NOMO-1 (cell line): ENCODE data around the gene CDYL.

Experiments used
- DNase-seq, 2 experiments: peaks; one replicate each; lab custom pipeline; 2025; ENCODE audit not compliant: unreplicated experiment in 2 of 2; lab: John Stamatoyannopoulos, UW

Gene CDYL

GRCh38 chr6:4802312-4802935 lies 26.2 kb downstream of the CDYL start:
- DNase-seq = no peak

- DNase-seq = no peak
Observed at GRCh38 chr6:4803343-4803744, 27.1 kb downstream of the CDYL start.

GRCh38 chr6:4804095-4804494 lies 27.9 kb downstream of the CDYL start:
- no peak for DNase-seq

GRCh38 chr6:4805553-4806336 lies 29.5 kb downstream of the CDYL start:
- no peak for DNase-seq

- DNase-seq = no peak
Observed at GRCh38 chr6:4806337-4806725, 30.1 kb downstream of the CDYL start.

- DNase-seq = no peak
Observed at GRCh38 chr6:4806791-4807190, 30.6 kb downstream of the CDYL start.

- no peak for DNase-seq
Observed at GRCh38 chr6:4808396-4808795, 32.2 kb downstream of the CDYL start.

GRCh38 chr6:4809999-4810918 lies 34.1 kb downstream of the CDYL start:
- no peak for DNase-seq

GRCh38 chr6:4812068-4812467 lies 35.9 kb downstream of the CDYL start:
- DNase-seq = peak in 1 of 2 experiments; percentile 48

- DNase-seq = no peak
Observed at GRCh38 chr6:4813055-4813454, 36.9 kb downstream of the CDYL start.

- DNase-seq = peak in 1 of 2 experiments; percentile 24
Observed at GRCh38 chr6:4814212-4814611, 38.0 kb downstream of the CDYL start.

- no peak for DNase-seq
Observed at GRCh38 chr6:4814987-4815386, 38.8 kb downstream of the CDYL start.

- DNase-seq = no peak
Observed at GRCh38 chr6:4815584-4815983, 39.4 kb downstream of the CDYL start.

- no peak for DNase-seq
Observed at GRCh38 chr6:4816904-4817303, 40.7 kb downstream of the CDYL start.

GRCh38 chr6:4817551-4817950 lies 41.3 kb downstream of the CDYL start:
- DNase-seq = no peak

- DNase-seq = no peak
Observed at GRCh38 chr6:4818272-4818938, 42.2 kb downstream of the CDYL start.

GRCh38 chr6:4819706-4820283 lies 43.6 kb downstream of the CDYL start:
- DNase-seq = no peak

- DNase-seq = no peak
Observed at GRCh38 chr6:4820704-4821276, 44.6 kb downstream of the CDYL start.

GRCh38 chr6:4822476-4822875 lies 46.3 kb downstream of the CDYL start:
- no peak for DNase-seq

- DNase-seq = no peak
Observed at GRCh38 chr6:4828187-4828698, 52.0 kb downstream of the CDYL start.
